Astrocyte (in vitro differentiated cells and primary cell): ENCODE data around the gene INKA1. TPM values are rescaled to one million over a fixed set of nuclear protein-coding genes. Genes with fewer than 3 reads are reported as not detected.
A peak's percentile ranks its signal among the peaks of the same experiment; 100 is the strongest.
"Not testable (repeated sequence)": the region's sequence is repeated elsewhere in the genome, so short reads cannot be mapped to it uniquely, and the experiment has no call there.

Experiments used
- DNase-seq: peaks from one replicate; pipeline ENCODE4 v3.0.0-alpha.2; 2010; ENCODE audit warnings: low read depth
- FAIRE-seq: peaks from 2 replicates; lab custom pipeline; 2011; peaks lifted over from hg19 to GRCh38; lab: Jason Lieb, UNC
- H2AFZ ChIP-seq: 2 replicates; pipeline ENCODE4 v1.6.0; 2012; ENCODE audit warnings: low read depth, low read length, inconsistent platforms
- H3K27ac ChIP-seq: 2 replicates; pipeline ENCODE4 v1.5.1; 2011; ENCODE audit warnings: low read depth, low read length, inconsistent platforms
- H3K27me3 ChIP-seq: 2 replicates; pipeline ENCODE4 v1.6.0; 2011; ENCODE audit warnings: low read length, inconsistent platforms; ENCODE audit not compliant: insufficient read depth
- H3K36me3 ChIP-seq: 2 replicates; pipeline ENCODE4 v1.5.1; 2011; ENCODE audit warnings: low read length, inconsistent platforms; ENCODE audit not compliant: insufficient read depth
- H3K4me1 ChIP-seq: 2 replicates; pipeline ENCODE4 v1.5.1; 2011; ENCODE audit warnings: low read length, inconsistent platforms; ENCODE audit not compliant: insufficient read depth
- H3K4me2 ChIP-seq: 2 replicates; pipeline ENCODE4 v1.6.0; 2012; ENCODE audit warnings: low read length, inconsistent platforms
- H3K4me3 ChIP-seq: 2 replicates; pipeline ENCODE4 v1.5.1; 2011; ENCODE audit warnings: low read depth, mild to moderate bottlenecking, low read length, inconsistent platforms; ENCODE audit not compliant: insufficient read depth
- H3K79me2 ChIP-seq: 2 replicates; pipeline ENCODE4 v1.6.0; 2012; ENCODE audit warnings: mild to moderate bottlenecking, low read length, inconsistent platforms; ENCODE audit not compliant: insufficient read depth
- H3K9ac ChIP-seq: 2 replicates; pipeline ENCODE4 v1.6.0; 2012; ENCODE audit warnings: mild to moderate bottlenecking, low read length, inconsistent platforms
- H3K9me3 ChIP-seq: 2 replicates; pipeline ENCODE4 v1.5.1; 2012; ENCODE audit warnings: low read depth, mild to moderate bottlenecking, low read length, inconsistent platforms; ENCODE audit not compliant: insufficient read depth
- H4K20me1 ChIP-seq: 2 replicates; pipeline ENCODE4 v1.6.0; 2012; ENCODE audit warnings: low read length, inconsistent platforms; ENCODE audit not compliant: insufficient read depth
- H3K27ac Mint-ChIP-seq: one replicate; pipeline ENCODE4 v1.8.0; 2021; ENCODE audit warnings: mild to moderate bottlenecking, mixed read lengths; ENCODE audit not compliant: unreplicated experiment
- H3K27me3 Mint-ChIP-seq: one replicate; pipeline ENCODE4 v1.8.0; 2021; ENCODE audit warnings: low read depth, mixed read lengths; ENCODE audit not compliant: unreplicated experiment
- H3K36me3 Mint-ChIP-seq: one replicate; pipeline ENCODE4 v1.8.0; 2021; ENCODE audit warnings: low read depth, mixed read lengths; ENCODE audit not compliant: unreplicated experiment
- H3K4me1 Mint-ChIP-seq: one replicate; pipeline ENCODE4 v1.8.0; 2021; ENCODE audit warnings: low read depth, mixed read lengths; ENCODE audit not compliant: unreplicated experiment
- H3K4me3 Mint-ChIP-seq: one replicate; pipeline ENCODE4 v1.8.0; 2021; ENCODE audit warnings: mild to moderate bottlenecking, moderate library complexity, mixed read lengths; ENCODE audit not compliant: unreplicated experiment
- H3K9me3 Mint-ChIP-seq: one replicate; pipeline ENCODE4 v1.8.0; 2021; ENCODE audit warnings: mild to moderate bottlenecking, mixed read lengths; ENCODE audit not compliant: unreplicated experiment
- CTCF ChIP-seq: IDR thresholded peaks from 2 replicates; pipeline ENCODE4 v1.5.1; 2011; ENCODE audit warnings: low read depth, mild to moderate bottlenecking, inconsistent platforms, low read length, moderate library complexity; ENCODE audit not compliant: insufficient read depth
- EZH2 ChIP-seq: IDR thresholded peaks from 2 replicates; pipeline ENCODE4 v1.6.1; 2012; ENCODE audit warnings: mild to moderate bottlenecking, low read length, inconsistent platforms; ENCODE audit not compliant: insufficient read depth
- total RNA-seq: library from RNA; stranded (reverse); gene quantifications from 2 replicates; pipeline ENCODE4 v1.2.1, GENCODE V29; 2021

The INKA1 gene
- total RNA-seq, 1 donor from 2014 or later: 2.7 TPM

GRCh38 chr3:49775538-49775937 lies 27.5 kb upstream of the INKA1 start:
- Histone ChIP-seq H3K27me3 (no peaks in the 10 kb centered on the region), H4K20me1 (peaks cover 77% of the 10 kb centered on the region), H2AFZ (no peak overlapping the region), H3K9me3 (no peaks in the 10 kb centered on the region), H3K4me2 (no peak overlapping the region), H3K4me3 (no peak overlapping the region), H3K36me3 (peaks cover 4% of the 10 kb centered on the region), H3K79me2 (peaks cover 92% of the 10 kb centered on the region), H3K4me1 (no peaks in the 10 kb centered on the region), H3K9ac (no peak overlapping the region), H3K27ac (no peak overlapping the region)
- no peak overlapping the region for H3K4me3 Mint-ChIP-seq
- no peaks in the 10 kb centered on the region for H3K27me3 Mint-ChIP-seq
- peaks cover 4% of the 10 kb centered on the region for H3K36me3 Mint-ChIP-seq
- peaks cover 9% of the 10 kb centered on the region for H3K4me1 Mint-ChIP-seq
- H3K27ac Mint-ChIP-seq: no peak overlapping the region
- FAIRE-seq (no peak), DNase-seq (no peak)
- no peaks in the 10 kb centered on the region for H3K9me3 Mint-ChIP-seq
- TF ChIP-seq CTCF: no peak
- TF ChIP-seq EZH2: no peak

- peaks cover 91% of the 10 kb centered on the region for H3K79me2 ChIP-seq
- not testable (repeated sequence) for H3K4me3 ChIP-seq, H3K9me3 Mint-ChIP-seq, H3K27ac ChIP-seq, H3K36me3 ChIP-seq, H3K4me3 Mint-ChIP-seq, DNase-seq, FAIRE-seq, H3K36me3 Mint-ChIP-seq, H3K27me3 Mint-ChIP-seq, H3K27ac Mint-ChIP-seq, H3K9ac ChIP-seq, H3K27me3 ChIP-seq, H3K4me1 ChIP-seq, H3K9me3 ChIP-seq, H2AFZ ChIP-seq, H3K4me2 ChIP-seq
- peaks cover 14% of the 10 kb centered on the region for H3K4me1 Mint-ChIP-seq
- peaks cover 74% of the 10 kb centered on the region for H4K20me1 ChIP-seq
Observed at GRCh38 chr3:49776101-49776500, 27.0 kb upstream of the INKA1 start.

GRCh38 chr3:49779358-49780079 lies 23.5 kb upstream of the INKA1 start:
- peaks cover 7% of the 10 kb centered on the region for H3K36me3 ChIP-seq
- peaks cover 64% of the 10 kb centered on the region for H4K20me1 ChIP-seq
- H3K4me3 ChIP-seq: no peak overlapping the region
- FAIRE-seq (peak; percentile 82), DNase-seq (no peak)
- H3K4me2 ChIP-seq: no peak overlapping the region
- Mint-ChIP-seq H3K27me3 (no peaks in the 10 kb centered on the region), H3K4me3 (no peak overlapping the region), H3K9me3 (peaks cover 2% of the 10 kb centered on the region), H3K4me1 (peaks cover 17% of the 10 kb centered on the region), H3K27ac (peak overlapping the region; percentile 58), H3K36me3 (peaks cover 6% of the 10 kb centered on the region)
- no peak overlapping the region for H3K27ac ChIP-seq
- no peak overlapping the region for H2AFZ ChIP-seq
- peaks cover 89% of the 10 kb centered on the region for H3K79me2 ChIP-seq
- H3K27me3 ChIP-seq: no peaks in the 10 kb centered on the region
- H3K9ac ChIP-seq: no peak overlapping the region
- no peaks in the 10 kb centered on the region for H3K4me1 ChIP-seq
- TF ChIP-seq EZH2 (no peak), CTCF (no peak)
- H3K9me3 ChIP-seq: no peaks in the 10 kb centered on the region
